Posterior vena cava (tissue), 2 donors: ENCODE results near the gene MBNL1. TPM values are rescaled to one million over a fixed set of nuclear protein-coding genes. Genes with fewer than 3 reads are reported as not detected.

Experiments
- DNase-seq: peaks from one replicate; pipeline ENCODE4 v3.0.0-alpha.2; 2020; ENCODE audit warnings: low spot score
- intact Hi-C, 2 donors: fragments of 100-400 bp; cut with DNase I; formaldehyde crosslinking; loops; one replicate each; pipeline versions ENCODE4 v1.14.1 to v1.14.2; 2022 to 2023
- total RNA-seq, 2 donors: library from RNA; stranded (reverse); fragmentation: NEBNext Ultra II Directional; extraction: Animal tissue kit (Norgen Biotek cat#: 25700); gene quantifications; one replicate each; pipeline ENCODE4 v1.2.1, GENCODE V29; 2021
- donor health status: DM: yes; HTN: yes; CAD: no.
- donor health status: DM: yes; HTN: yes; CAD: no.

The MBNL1 gene
- total RNA-seq, 2 donors from 2014 or later: 393 to 453 TPM

- intact Hi-C loops: loop anchor here (10.0 kb wide), 4 partner anchors 54 to 194 kb away; no protein-coding TSS in a partner anchor
- DNase-seq: peak; percentile 92
These were observed 514 bp downstream of the MBNL1 start for GRCh38 chr3:152269056-152269830.

DNA sequence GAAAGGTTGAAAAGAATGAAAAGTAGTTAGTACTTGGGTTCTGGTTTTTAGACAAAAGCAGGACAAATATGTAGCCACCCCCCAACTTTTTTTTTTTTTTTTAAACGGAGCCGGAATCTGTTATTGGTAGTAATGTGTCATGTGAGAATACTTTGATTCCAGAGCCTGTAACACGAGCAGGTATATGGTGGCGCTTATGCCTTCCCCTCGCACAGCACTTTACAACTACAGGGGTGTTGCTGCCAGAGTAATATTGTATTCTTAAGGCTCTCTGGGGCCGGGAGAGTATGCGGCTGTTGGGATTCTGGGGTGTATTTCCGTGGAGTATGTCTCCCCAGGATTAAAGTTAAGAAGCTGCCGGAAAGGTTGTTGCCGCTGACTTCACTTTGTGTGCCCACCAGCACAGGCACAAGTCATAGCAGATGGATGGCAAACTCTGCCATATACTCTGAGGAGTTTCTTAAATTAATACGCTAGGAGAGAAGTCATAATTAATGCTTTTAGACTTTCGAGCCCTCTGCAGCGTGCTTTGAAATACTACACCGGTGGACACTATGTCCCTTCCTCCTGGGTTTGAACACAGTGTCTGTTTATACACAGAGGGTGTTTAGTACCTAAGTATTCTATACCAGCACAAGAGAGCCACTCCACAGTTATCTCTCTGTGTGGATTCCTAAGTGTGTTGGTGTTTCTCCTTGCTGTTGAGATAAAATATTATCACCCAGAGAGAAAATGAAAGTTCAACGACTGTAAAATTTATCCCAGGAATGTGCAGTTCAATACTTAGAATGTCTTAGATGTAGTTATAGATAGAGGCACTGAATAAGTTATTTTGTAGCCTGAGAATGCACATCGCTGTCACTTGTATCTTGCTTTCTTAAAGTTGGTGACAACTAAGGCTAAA is 1.4 kb downstream of the MBNL1 start:
- DNase-seq: peak; percentile 49
- intact Hi-C loops: loop anchor here (10.0 kb wide), 5 partner anchors 55 to 195 kb away; no protein-coding TSS in a partner anchor

DNA sequence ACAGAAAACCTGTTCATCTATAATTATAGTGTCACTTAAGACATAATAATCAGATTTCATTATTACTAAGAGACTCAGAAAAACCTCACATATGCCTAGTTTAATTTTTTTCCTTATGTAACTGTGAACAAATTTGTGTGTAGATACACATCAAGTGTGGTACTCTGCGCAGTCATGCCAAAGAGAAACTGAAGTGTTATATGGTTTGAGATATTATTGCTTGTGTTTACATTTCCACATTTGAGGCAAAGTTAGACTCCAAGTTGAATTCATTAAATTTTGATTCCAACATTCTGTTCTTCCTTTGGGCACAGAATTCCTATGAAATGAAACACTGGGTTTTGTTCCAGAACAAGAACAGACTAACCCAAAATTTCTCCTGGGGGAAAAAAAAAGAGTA is 2.2 kb downstream of the MBNL1 start:
- DNase-seq: no peak
- intact Hi-C loops: loop anchor here in 1 of 2 donors (10.0 kb wide), 1 partner anchor 174 kb away; no protein-coding TSS in a partner anchor

DNA sequence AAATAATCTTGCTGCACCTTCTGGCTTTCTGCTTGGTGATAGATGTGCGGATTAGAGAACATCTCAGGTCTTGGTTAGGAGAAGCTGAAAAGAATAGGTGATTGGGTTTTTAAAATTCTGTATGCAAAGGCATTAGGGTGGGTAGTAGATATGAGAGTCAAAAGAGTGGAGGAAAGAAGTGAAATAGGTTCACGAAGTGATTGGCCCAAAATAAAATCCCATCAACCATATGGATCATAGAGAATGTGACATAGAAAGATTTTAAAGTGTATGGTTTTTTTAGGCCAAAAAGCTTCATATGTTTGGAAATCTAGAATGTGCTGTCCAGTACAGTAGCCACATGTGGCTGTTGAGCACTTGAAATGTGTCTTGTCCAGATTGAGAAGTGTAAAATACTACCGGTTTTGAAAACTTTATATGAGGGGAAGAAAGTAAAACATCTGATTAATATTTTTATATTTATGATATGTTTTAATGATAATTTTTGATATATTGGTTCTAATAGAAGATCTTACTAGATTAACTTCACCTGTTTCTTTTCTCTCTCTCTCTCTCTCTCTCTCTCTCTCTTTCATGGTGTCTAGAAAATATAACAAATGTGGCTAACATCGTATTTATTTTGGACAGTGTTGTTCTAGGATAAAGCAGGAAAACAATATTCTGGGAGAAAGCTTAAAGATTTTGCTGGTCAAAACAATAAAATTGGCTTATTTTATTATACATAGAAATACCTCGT is 2.9 kb downstream of the MBNL1 start:
- no peak for DNase-seq
- intact Hi-C loops: loop anchor here in 1 of 2 donors (10.0 kb wide), 1 partner anchor 173 kb away; no protein-coding TSS in a partner anchor

- no peak for DNase-seq
- intact Hi-C loops: loop anchor here in 1 of 2 donors (10.0 kb wide), 1 partner anchor 172 kb away; no protein-coding TSS in a partner anchor
These were observed 4.1 kb downstream of the MBNL1 start for GRCh38 chr3:152272771-152273242.

DNA sequence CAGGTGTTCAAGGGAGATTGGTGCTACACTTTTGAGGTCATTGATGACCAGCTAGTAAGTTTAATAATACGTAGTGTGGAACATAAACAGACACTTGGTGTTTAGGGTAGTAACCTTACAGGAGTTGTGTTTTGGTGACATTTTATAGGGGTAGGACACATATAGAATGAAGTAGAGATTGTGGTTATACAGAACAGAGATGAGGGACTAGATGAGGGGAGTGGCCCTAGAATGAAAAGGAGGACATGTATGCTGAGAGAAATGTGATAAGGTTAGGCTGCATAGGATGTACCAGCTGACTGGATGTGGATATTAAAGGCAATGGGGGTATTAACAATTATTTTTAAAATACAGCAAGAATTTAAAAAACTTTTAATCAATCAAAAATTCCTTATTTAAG is 8.0 kb downstream of the MBNL1 start:
- DNase-seq: no peak
- intact Hi-C loops: loop anchor here (2.0 to 10.0 kb wide), 2 partner anchors 74 to 168 kb away; no protein-coding TSS in a partner anchor

DNA sequence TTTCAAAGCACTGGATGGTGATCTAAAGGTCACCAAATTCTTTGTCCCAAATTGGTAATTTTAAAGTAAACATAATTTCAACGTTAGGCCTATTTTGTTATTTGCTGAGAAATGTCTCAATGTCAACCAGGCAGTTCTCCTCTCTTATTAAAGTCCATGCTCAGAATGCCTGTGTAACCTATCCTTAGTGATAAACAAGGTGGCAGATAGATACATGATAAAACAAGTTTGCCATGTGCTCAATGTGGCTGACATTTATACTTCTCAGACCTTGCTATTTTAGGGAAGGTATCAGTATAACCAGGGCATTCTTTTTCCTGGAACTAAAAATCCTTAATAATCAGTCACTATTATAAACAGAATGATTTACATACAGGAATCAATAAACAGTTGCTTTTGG is 8.5 kb downstream of the MBNL1 start:
- no peak for DNase-seq
- intact Hi-C loops: loop anchor here (2.0 to 10.0 kb wide), 2 partner anchors 74 to 168 kb away; no protein-coding TSS in a partner anchor

DNA sequence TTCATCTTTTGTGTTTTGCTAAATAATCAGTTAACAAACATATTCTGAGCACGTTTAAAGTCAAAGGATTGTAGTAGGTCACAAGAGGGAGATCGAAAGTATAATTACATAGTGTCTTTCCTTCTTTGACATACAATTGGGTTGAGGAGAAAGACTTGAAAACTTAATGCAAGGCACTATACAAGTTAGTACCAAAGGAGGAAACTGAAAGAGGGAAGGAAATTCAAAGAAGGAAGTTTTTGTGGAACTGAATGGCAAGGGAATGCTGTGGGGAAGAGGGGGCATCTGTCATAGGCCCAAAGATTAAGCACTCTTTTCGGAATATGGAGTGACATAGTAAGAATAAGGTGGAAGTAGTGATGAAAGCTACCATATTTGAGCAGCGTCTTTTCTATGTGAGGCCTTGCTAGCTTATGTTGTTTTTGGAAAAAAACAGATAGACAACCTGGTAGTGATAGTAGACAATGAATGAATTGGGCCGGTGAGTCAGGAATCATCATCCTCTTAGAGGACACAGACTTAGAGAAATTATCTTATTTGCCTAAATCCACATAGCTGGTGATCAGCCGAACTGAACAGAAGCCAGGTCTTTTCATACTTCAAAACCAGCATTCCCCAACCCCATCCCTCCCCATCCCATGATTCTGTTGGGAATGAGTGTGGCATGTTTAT is 10.2 kb downstream of the MBNL1 start:
- intact Hi-C loops: loop anchor here in 1 of 2 donors (10.0 kb wide), 1 partner anchor 166 kb away; no protein-coding TSS in a partner anchor

DNA sequence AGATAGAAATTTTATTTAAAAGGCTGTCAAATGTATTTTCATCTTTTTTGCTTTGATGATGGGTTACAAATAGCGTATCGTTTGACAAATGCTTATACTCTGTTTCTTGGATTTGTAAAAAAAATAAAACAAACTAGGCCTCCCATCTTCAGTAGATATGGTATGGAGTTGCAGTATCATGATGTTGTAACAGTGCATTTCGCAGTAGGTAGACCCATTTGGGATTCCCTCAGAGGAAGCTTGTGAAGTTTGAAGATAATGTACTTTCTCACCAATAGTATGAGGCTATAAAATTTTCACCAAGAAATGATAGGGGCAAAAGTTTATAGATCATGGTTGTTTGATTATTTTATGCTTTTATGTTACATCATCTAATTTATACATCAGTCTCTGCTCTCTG is 10.8 kb downstream of the MBNL1 start:
- DNase-seq: no peak
- intact Hi-C loops: loop anchor here in 1 of 2 donors (10.0 kb wide), 1 partner anchor 165 kb away; no protein-coding TSS in a partner anchor

More for the DNA sequence above, 10.2 kb downstream of the MBNL1 start:
- no peak for DNase-seq

DNA sequence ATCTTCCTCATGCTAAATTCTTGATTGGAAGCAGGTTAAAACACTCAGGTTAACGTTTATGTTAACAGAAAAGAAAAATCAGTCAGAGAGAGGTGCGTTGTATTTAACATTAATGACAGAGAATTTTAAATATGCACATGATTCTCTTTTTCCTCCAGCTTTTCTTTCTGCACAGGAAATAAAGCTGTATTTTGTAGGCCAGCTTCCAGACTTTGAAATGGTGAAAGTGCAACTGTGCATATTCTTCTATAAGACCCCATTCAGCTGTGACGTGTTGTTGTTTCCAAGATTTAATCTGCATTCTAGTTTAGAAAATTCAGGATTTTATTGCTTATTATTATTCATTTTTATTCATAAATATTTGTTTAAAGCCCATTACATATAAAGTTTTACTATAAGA is 11.8 kb downstream of the MBNL1 start:
- intact Hi-C loops: no loop called here
- DNase-seq: no peak

DNA sequence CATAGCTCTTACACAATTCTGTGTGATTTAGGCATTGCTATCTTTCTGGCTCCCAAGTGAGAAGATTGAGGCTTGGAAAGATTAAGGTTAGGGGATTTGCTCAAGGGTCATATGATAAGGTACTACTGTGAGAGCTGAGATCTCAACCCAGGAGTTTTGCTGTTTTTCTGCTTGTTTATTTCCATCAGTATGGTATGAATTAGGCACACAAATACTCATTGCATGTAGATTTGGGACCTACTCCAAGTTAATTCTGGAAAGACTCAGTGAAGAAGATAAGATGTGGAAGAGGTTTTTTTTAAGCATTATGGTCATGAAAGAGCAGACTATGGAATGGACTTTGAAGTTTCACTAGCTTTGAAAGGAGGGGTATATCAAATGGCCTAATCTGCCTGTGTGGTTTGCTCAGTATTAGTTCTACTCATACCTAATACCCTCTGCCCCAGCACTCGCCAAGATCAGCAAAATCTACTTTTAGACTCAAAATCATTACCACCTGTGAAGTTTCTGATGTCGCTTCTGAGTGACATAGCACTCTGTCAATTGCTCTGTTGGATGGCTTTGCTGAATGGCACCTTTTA is 12.5 kb downstream of the MBNL1 start:
- no peak for DNase-seq
- intact Hi-C loops: no loop called here

DNA sequence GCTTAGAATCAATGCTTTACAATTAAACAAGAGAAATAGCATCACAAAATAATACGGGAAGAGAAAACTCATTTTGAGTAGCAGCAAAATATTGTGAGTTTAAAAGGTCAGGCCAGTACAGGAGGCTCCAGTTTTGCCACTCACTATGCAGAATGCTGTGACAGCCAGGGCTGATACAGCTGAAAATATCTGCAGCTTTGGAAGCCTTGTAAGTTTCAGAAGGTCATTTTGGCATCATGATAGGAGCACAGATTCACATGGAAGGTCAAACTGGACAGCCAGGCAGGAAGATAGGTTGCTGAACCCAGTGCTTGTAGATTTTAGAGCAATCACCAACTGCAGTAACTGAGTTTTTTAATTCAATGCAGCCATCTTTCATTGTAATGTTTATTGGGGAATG is 14.1 kb downstream of the MBNL1 start:
- intact Hi-C loops: no loop called here

GRCh38 chr3:152283492-152284381 is 15.0 kb downstream of the MBNL1 start:
- no peak for DNase-seq
- intact Hi-C loops: no loop called here

More for the DNA sequence above, 14.1 kb downstream of the MBNL1 start:
- no peak for DNase-seq

- intact Hi-C loops: no loop called here
- DNase-seq: no peak
These were observed 16.2 kb downstream of the MBNL1 start for GRCh38 chr3:152284906-152285305.

- intact Hi-C loops: no loop called here
- DNase-seq: no peak
These were observed 16.8 kb downstream of the MBNL1 start for GRCh38 chr3:152285509-152285908.

- intact Hi-C loops: no loop called here
- no peak for DNase-seq
These were observed 19.3 kb downstream of the MBNL1 start for GRCh38 chr3:152287898-152288576.
